WTC11 (cell line): ENCODE measurements around the gene UBE4A. TPM values are rescaled to one million over a fixed set of nuclear protein-coding genes. Genes with fewer than 3 reads are reported as not detected.

Experiments
- GRHL2 ChIP-seq: fragments of 250-450 bp; sonication (Bioruptor Pico); IDR thresholded peaks from 2 replicates; pipeline ENCODE4 v1.8.0; 2022; ENCODE audit warnings: mild to moderate bottlenecking, moderate library complexity; ENCODE audit not compliant: insufficient replicate concordance, severe bottlenecking
- IRF1 ChIP-seq: sonication (generic); formaldehyde crosslinking; IDR thresholded peaks from 2 replicates; pipeline ENCODE4 v1.8.0; 2023; ENCODE audit warnings: missing genetic modification reagents
- KAT7 ChIP-seq: sonication (generic); formaldehyde crosslinking; IDR thresholded peaks from 2 replicates; pipeline ENCODE4 v1.8.1; 2023; ENCODE audit warnings: missing genetic modification reagents, mild to moderate bottlenecking, borderline replicate concordance
- NFATC4 ChIP-seq: fragments of 250-450 bp; sonication (Bioruptor Pico); IDR thresholded peaks from 2 replicates; pipeline ENCODE4 v1.9.0; 2021; ENCODE audit warnings: mild to moderate bottlenecking
- TEAD1 ChIP-seq: sonication (generic); formaldehyde crosslinking; IDR thresholded peaks from 2 replicates; pipeline ENCODE4 v1.8.0; 2022; ENCODE audit warnings: mild to moderate bottlenecking, missing genetic modification reagents
- ZNF512 ChIP-seq: sonication (generic); formaldehyde crosslinking; IDR thresholded peaks from 2 replicates; pipeline ENCODE4 v1.8.1; 2022; ENCODE audit warnings: missing genetic modification reagents, borderline replicate concordance
- ZNF532 ChIP-seq: fragments of 250-450 bp; sonication (Bioruptor Pico); IDR thresholded peaks from 2 replicates; pipeline ENCODE4 v1.9.0; 2021; ENCODE audit warnings: mild to moderate bottlenecking, borderline replicate concordance
- total RNA-seq: library from RNA; stranded (reverse); gene quantifications from 3 replicates; pipeline ENCODE4 v1.2.3, GENCODE V29; 2021

UBE4A gene
- total RNA-seq, 1 experiment from 2014 or later: 31.0 TPM

- TF ChIP-seq ZNF532 (CRISPR knock-in tag): no peak
- no peak for TF ChIP-seq ZNF512
- no peak for TF ChIP-seq KAT7 (CRISPR knock-in tag)
- no peak for TF ChIP-seq TEAD1 (CRISPR knock-in tag)
- no peak for TF ChIP-seq NFATC4 (CRISPR knock-in tag)
- TF ChIP-seq IRF1 (CRISPR knock-in tag): no peak
- no peak for TF ChIP-seq GRHL2 (CRISPR knock-in tag)
These were observed 88.9 kb downstream of the UBE4A start (continued) for GRCh38 chr11:118448294-118448693.

Other genes with a start within 250 kb of the UBE4A start
- gene SCN4B, start 206.8 kb upstream of the UBE4A start, total RNA-seq: 3.5 to 4.5 TPM (median 4.4 TPM) in 3 replicates
- 0.16 to 0.37 TPM (median 0.20 TPM) in 3 replicates for gene SCN2B, start 183.0 kb upstream of the UBE4A start, total RNA-seq
- 0.24 to 0.37 TPM in 2 of 3 replicates, not detected in the other for gene JAML, start 134.6 kb upstream of the UBE4A start, total RNA-seq
- gene MPZL3, start 107.2 kb upstream of the UBE4A start, total RNA-seq: 1.6 to 2.1 TPM (median 2.0 TPM) in 3 replicates
- gene MPZL2, start 95.3 kb upstream of the UBE4A start, total RNA-seq: 1.2 to 1.8 TPM (median 1.4 TPM) in 3 replicates
- gene CD3E, start 54.9 kb upstream of the UBE4A start, total RNA-seq: 0.85 to 1.0 TPM (median 0.87 TPM) in 3 replicates
- gene CD3D, start 16.9 kb upstream of the UBE4A start, total RNA-seq: 0.33 to 1.3 TPM (median 0.89 TPM) in 3 replicates
- gene CD3G, start 15.3 kb upstream of the UBE4A start, total RNA-seq: 0.20 to 0.27 TPM (median 0.23 TPM) in 3 replicates
- 236 to 251 TPM (median 239 TPM) in 3 replicates for gene ATP5MG, start 42.0 kb downstream of the UBE4A start, total RNA-seq
- gene KMT2A, start 76.9 kb downstream of the UBE4A start, total RNA-seq: 54.0 to 59.1 TPM (median 54.8 TPM) in 3 replicates
- 0.70 to 0.78 TPM (median 0.71 TPM) in 3 replicates for gene TTC36, start 167.9 kb downstream of the UBE4A start, total RNA-seq
- 19.1 to 21.6 TPM (median 19.7 TPM) in 3 replicates for gene TMEM25, start 171.6 kb downstream of the UBE4A start, total RNA-seq
- gene IFT46, start 206.3 kb downstream of the UBE4A start, total RNA-seq: 6.2 to 11.1 TPM (median 10.9 TPM) in 3 replicates
- gene ARCN1, start 212.8 kb downstream of the UBE4A start, total RNA-seq: 134 to 154 TPM (median 141 TPM) in 3 replicates
- 70.4 to 83.1 TPM (median 71.5 TPM) in 3 replicates for gene PHLDB1, start 248.0 kb downstream of the UBE4A start, total RNA-seq